HL-60/S4 treated with phorbol 12-myristate 13-acetate at 8.2 ng/mL for 4 days and 3 days (cell line): ENCODE results near the gene DLG4.

Experiments used
- in situ Hi-C: fragments of 300-500 bp; cut with MboI; formaldehyde crosslinking; loops from 2 replicates; pipeline ENCODE4 v1.15.0; 2022; ENCODE audit warnings: low sequenced_read_pairs

The DLG4 gene

GRCh38 chr17:7215652-7216180 is 3.9 kb downstream of the DLG4 start:
- in situ Hi-C loops, result no loop called here

DNA sequence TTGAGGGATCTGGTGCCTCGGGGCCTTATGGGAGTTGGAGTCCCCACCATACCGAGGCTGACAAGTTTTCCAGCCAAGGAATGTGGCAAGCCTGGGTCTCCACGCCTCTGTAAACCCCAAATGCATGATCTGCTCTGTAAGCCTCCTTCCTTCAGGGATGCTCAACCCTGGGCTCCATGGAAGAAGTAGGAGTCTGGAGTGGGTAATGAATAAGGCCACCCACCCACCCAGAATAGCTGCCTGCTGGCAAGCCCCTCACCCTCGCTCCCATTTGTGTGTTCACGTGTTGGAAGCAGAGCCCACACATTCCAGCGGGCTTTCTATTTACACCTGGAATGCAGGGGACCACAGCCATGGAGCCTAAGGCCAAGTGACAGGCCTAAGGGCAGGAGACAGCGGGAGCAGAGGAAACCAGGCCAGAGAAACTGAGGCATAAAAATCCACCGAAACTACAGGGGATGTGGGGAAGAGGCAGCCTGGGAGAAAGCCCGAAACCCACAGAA is 4.4 kb downstream of the DLG4 start:
- in situ Hi-C loops, result no loop called here

- in situ Hi-C loops, result no loop called here
Measured at GRCh38 chr17:7214300-7215135, 5.1 kb downstream of the DLG4 start.

DNA sequence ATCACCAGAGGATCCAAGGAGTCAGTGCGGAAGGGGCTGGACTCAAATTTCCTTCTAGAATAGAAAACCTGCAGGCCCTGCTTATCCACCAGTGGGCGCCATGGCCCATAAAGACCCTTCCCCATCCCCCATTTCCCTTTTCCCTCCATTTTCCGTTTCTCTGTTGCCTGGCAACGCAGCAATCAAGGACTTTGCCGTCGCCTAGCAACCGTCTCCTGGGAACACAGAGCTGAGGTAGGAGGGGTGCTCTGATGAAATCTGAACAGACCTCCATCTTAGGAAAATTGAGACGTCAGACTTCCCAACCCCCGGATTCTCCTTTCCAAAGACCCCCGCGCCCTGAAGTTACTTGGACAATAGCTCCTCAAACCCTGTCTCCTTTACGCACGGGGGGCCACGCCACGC is 5.7 kb downstream of the DLG4 start:
- in situ Hi-C loops, result no loop called here

DNA sequence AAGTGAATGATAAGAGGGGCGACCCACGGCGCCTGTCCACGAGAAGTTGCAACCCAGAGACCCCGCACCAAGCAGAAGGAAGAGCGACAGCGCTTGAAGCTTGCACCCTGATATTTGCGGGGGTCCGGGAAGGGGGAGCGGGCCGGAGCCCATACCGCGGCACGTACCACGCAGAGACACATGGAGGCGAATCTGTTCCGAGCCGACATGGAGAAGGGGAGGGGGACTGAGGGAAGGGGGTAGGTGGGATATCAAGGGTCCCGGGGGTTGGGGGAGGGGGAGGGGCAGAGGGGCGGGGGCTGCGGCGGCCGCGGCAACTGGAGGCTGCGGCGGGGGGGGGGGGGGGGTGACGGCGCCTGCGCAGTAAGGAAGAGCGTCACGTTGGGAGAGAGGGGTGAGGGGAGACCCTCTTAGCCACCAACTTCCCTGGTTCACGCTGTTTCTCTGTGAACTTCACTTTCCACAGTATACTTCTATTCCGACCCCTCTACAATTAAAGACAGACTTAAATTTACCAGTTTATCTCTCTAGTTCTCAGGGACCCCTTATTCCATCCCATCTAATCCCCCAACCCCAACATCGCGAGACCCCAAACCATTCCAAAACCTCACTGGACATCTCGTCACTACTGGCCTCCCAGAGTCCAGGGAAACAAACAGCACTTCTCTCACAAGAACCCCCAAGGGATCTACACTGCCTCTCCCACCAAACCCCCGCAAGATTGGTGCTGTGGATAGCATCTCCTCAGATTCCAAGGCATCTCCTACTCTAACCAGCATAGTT is 8.0 kb downstream of the DLG4 start:
- in situ Hi-C loops, result no loop called here

- in situ Hi-C loops, result no loop called here
Measured at GRCh38 chr17:7208754-7209460, 10.7 kb downstream of the DLG4 start.

DNA sequence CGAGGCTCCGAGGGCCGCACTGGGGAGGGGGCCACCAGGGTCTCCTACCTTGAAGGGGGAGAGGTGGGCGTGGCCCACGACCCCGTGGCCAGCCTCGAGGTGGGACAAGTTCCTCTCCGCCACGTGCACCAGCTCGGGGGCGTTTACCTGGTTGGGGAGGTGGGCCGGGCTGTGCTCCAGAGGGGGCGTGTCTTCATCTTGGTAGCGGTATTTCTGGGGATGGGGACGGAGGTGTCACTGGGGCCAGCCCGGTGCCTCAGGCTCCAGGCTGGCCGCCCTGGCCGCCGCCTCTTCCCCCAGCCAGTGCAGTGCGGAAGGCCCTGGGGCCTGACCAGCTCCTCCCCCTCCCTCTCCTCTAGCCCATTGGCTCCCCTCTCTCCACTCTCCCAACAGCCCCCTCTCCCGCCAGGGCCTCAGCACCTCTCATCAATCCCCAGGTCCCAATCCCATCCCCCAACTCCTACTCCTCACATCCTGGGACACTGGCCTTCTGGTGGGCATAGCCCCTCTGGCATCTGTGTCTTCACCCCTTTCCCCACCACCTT is 11.5 kb downstream of the DLG4 start:
- in situ Hi-C loops, result no loop called here

- in situ Hi-C loops, result no loop called here
Measured at GRCh38 chr17:7207120-7208001, 12.3 kb downstream of the DLG4 start.

DNA sequence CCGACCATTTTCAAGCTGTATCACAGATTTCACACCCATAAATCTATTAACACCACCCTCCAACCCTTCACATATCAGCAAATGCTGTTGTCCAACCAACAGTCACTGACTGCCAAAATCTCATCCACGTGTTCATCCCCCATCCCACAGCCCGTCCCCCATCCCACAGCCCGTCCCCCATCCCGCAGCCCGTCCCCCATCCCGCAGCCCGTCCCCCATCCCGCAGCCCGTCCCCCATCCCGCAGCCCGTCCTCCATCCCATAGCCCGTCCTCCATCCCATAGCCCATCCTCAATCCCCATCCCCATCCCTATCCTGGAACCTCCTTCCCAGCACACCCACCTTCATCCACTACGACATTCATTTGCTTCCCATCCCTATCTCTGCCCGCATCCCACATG is 14.1 kb downstream of the DLG4 start:
- in situ Hi-C loops, result no loop called here

GRCh38 chr17:7204828-7205461 is 14.7 kb downstream of the DLG4 start:
- in situ Hi-C loops, result no loop called here

GRCh38 chr17:7204336-7204735 is 15.3 kb downstream of the DLG4 start:
- in situ Hi-C loops, result no loop called here

DNA sequence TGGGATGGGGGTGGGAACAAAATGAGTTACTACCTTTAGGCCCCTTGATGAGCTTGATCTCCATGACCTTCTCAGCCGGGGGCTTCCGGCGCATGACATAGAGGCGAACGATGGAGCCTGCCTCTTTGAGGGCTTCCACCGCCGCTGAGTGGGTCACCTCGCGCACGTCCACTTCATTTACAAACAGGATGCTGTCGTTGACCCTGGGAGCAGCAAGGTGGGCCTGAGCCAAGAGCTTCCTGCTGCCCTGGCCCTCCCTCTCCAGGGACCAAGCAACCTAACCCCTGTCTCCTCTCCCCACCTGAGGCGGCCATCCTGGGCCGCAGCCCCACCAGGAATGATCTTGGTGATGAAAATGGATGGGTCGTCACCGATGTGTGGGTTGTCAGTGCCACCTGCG is 16.2 kb downstream of the DLG4 start:
- in situ Hi-C loops, result no loop called here

DNA sequence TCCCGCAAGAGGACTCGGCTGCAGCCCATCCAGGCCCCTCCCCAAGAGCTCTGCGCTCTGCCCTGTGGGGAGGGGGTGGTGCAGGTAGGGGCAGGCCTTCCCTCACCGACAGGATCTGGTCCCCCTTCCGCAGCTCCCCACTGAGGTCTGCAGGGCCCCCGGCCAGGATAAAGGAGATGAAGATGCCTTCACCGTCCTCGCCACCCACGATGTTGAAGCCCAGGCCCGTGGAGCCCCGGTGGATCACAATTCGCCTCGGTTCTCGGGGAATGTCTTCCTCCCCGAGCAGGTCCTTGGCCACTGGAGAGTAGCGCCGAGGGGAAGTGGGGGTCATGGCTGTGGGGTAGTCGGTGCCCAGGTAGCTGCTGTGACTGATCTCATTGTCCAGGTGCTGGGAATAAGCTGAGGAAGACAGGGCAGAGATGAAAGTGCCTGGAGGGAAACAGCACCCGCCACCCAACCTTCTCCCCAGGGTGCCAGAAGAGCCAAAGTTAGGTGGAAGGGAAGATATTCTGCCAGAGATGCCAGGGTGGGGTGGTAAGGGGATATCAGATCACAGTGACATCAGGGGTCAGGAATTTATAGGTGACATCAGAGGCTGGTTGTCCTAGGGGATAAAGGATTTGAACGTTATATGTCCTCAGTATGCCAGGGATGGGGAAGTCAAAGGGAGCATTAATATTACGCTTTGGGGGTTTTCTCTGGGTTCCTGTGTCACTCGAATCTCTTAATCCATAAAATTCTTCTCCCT is 22.8 kb downstream of the DLG4 start:
- in situ Hi-C loops, result no loop called here

GRCh38 chr17:7195971-7196370 is 23.7 kb downstream of the DLG4 start:
- in situ Hi-C loops, result no loop called here

DNA sequence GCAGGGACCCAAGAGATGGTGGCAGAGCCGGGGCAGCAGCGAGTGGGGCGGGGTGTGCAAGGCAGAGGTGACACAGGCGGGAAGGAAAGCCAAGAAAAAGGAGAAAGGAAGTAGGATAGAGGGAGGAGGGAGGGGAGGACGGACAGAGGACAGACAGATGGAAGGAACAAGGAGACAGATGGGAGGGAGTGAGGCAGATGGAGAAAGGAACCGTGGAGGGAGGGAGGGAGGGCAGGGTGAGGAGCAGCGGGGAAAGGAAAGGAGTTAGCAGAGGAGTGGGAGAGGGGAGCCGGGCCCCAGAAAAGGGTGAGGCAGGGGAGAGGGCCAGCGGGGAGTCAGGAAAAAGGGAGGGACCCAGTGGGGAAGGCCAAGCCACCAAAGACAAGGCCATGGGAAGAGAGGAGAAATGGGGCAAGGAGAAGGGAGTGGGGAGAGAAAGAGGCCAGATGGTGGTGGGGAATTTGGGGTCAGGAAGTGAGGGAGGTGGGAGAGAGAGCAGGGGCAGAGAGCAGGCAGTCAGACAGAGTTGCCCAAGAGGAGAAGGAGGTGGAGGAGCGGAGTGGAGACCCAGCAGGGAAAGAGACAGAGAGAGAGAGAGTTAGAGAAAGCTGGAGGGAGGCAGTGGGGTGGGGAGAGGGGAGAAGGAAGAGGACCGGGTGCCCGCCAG is 27.2 kb downstream of the DLG4 start:
- in situ Hi-C loops, result no loop called here

DNA sequence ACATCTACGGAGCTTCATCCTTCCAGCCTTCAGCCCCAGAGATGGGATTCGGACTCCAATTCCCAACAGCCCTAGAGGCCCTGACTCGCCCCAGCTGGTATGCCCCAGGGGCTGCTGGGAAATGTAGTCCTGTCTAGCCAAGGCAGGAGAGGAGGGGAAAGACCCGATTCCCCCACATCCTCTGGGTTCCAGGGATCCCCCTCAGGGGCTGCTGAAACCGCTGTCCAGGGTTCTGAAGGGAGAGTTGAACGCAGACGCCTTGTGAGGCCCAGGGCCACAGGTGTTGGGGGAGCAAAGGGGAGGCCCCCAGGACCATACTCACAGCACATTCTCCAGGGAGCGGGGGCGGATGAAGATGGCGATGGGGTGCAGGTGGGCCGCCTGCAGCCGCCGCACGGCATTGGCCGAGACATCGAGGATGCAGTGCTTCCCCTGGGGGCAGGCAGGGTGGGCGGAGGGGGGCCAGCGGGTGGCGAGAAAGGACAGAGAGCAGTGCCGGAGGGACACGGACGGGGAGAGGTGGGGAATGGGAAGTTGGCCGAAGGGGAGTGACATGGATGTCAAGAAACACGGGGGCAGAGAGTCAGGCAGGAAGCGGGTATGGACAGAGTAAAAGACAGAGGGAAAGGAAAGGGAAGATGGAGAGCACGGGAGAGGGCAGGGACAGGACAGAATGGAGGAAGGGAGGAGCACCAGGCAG is 27.9 kb downstream of the DLG4 start:
- in situ Hi-C loops, result no loop called here

DNA sequence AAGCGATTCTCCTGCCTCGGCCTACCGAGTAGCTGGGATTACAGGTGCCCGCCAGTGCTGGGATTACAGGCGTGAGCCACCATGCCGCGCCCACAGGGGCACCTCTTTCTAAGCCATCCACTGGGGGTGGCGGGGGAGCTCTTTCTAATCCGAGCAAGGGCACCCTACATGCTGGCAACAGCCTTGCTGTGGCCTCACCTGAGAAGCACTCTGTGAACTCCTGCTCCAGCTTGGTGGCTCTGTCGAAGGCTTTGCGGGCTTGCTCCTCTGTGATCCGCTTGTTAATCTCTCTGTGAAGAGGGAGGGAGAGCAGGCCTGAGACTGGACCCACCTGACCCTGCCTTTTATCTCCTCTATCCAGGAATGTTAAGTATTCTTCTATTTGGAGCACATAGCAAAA is 28.6 kb downstream of the DLG4 start:
- in situ Hi-C loops, result no loop called here
